Left lung (tissue), 10 donors: ENCODE results near the gene ARL4A. TPM values are rescaled to one million over a fixed set of nuclear protein-coding genes. Genes with fewer than 3 reads are reported as not detected.
"Not testable (repeated sequence)": the region's sequence is repeated elsewhere in the genome, so short reads cannot be mapped to it uniquely, and the experiment has no call there.

Experiments used
- ATAC-seq: fragments of 200-7000 bp; cut with Tn5 transposase; one replicate; pipeline ENCODE4 v1.9.1; 2020; ENCODE audit warnings: moderate library complexity
- DNase-seq, 4 donors: peaks; one replicate each; pipeline ENCODE4 v3.0.0-alpha.2; 2013 to 2020
- H3K27ac ChIP-seq, 2 donors: fragments of 200-600 bp; sonication (generic) in 1 of 2; one replicate each; pipeline versions ENCODE4 v1.5.0 to v1.8.0; 2020 to 2021
- H3K27me3 ChIP-seq, 2 donors: fragments of 200-600 bp; sonication (generic) in 1 of 2; one replicate each; pipeline versions ENCODE4 v1.5.0 to v1.8.0; 2020 to 2021
- H3K36me3 ChIP-seq, 2 donors: fragments of 200-600 bp; sonication (generic) in 1 of 2; one replicate each; pipeline versions ENCODE4 v1.5.0 to v1.8.0; 2020 to 2021
- H3K4me1 ChIP-seq, 2 donors: fragments of 200-600 bp; one replicate each; pipeline ENCODE4 v1.8.0; 2021
- H3K4me3 ChIP-seq, 2 donors: fragments of 200-600 bp; sonication (generic) in 1 of 2; one replicate each; pipeline versions ENCODE4 v1.5.0 to v1.8.0; 2020 to 2021; ENCODE audit warnings: mild to moderate bottlenecking in 1 of 2
- H3K9me3 ChIP-seq, 2 donors: fragments of 200-600 bp; sonication (generic) in 1 of 2; one replicate each; pipeline versions ENCODE4 v1.5.0 to v1.8.0; 2020 to 2021
- CTCF ChIP-seq, 2 donors: fragments of 200-600 bp; sonication (generic) in 1 of 2; IDR thresholded peaks; one replicate each; pipeline versions ENCODE4 v1.5.0 to v1.8.0; 2021; ENCODE audit warnings: antibody characterized with exemption in 2 of 2
- intact Hi-C, 2 donors: fragments of 100-400 bp; cut with DNase I; formaldehyde crosslinking; loops; one replicate each; pipeline versions ENCODE4 v1.11.2 to v1.14.2; 2022
- polyA plus RNA-seq, 6 donors: library from polyadenylated mRNA; unstranded; fragments of 120-200 nt; gene quantifications; one replicate each; pipeline ENCODE4 v1.2.1, GENCODE V29; 2013; ENCODE audit not compliant: insufficient read length in 6 of 6
- total RNA-seq, 2 donors: library from RNA; stranded (reverse); fragmentation: NEBNext Ultra II Directional; extraction: Animal tissue kit (Norgen Biotek cat#: 25700); gene quantifications; one replicate each; pipeline ENCODE4 v1.2.1, GENCODE V29; 2021
- donor health status: DM: no; HTN: yes; CAD: no.
- donor health status: DM: no; HTN: no; CAD: no.

ARL4A gene
- total and polyA plus RNA-seq, 8 donors, result 18.4 to 36.8 (median 27.4) TPM

- H3K27me3 ChIP-seq, result no peaks in the 10 kb centered on the region
- DNase-seq (no peak), ATAC-seq (no peak)
- H3K9me3 ChIP-seq, result no peaks in the 10 kb centered on the region
- intact Hi-C loops, result no loop called here
- no peak overlapping the region for H3K27ac ChIP-seq
- peaks cover 0 to 5% of the 10 kb centered on the region in 2 donors for H3K4me1 ChIP-seq
- H3K4me3 ChIP-seq, result no peak overlapping the region
- TF ChIP-seq CTCF (IDR thresholded peaks at IDR 0.05), result no peak
- H3K36me3 ChIP-seq, result no peaks in the 10 kb centered on the region
Measured at GRCh38 chr7:12640299-12641096, 46.9 kb upstream of the ARL4A start.

- Histone ChIP-seq H3K27me3 (no peaks in the 10 kb centered on the region), H3K4me3 (no peak overlapping the region)
- no peak for TF ChIP-seq CTCF (IDR thresholded peaks at IDR 0.05)
Measured at GRCh38 chr7:12641196-12641595, 46.2 kb upstream of the ARL4A start.

GRCh38 chr7:12642508-12642907 is 44.9 kb upstream of the ARL4A start:
- TF ChIP-seq CTCF (IDR thresholded peaks at IDR 0.05), result no peak
- Histone ChIP-seq H3K36me3 (no peaks in the 10 kb centered on the region), H3K4me1 (peaks cover 0 to 5% of the 10 kb centered on the region in 2 donors), H3K4me3 (no peak overlapping the region), H3K27ac (no peak overlapping the region), H3K27me3 (no peaks in the 10 kb centered on the region), H3K9me3 (no peaks in the 10 kb centered on the region)
- DNase-seq (no peak), ATAC-seq (no peak)
- intact Hi-C loops, result no loop called here

More at GRCh38 chr7:12641196-12641595, 46.2 kb upstream of the ARL4A start:
- no peaks in the 10 kb centered on the region for H3K9me3 ChIP-seq
- peaks cover 0 to 5% of the 10 kb centered on the region in 2 donors for H3K4me1 ChIP-seq
- ATAC-seq (no peak), DNase-seq (no peak)
- intact Hi-C loops, result no loop called here
- no peak overlapping the region for H3K27ac ChIP-seq
- no peaks in the 10 kb centered on the region for H3K36me3 ChIP-seq

- Histone ChIP-seq H3K4me3 (no peak overlapping the region), H3K9me3 (no peaks in the 10 kb centered on the region), H3K27me3 (no peaks in the 10 kb centered on the region), H3K27ac (no peak overlapping the region), H3K36me3 (no peaks in the 10 kb centered on the region), H3K4me1 (peaks cover 0 to 1% of the 10 kb centered on the region in 2 donors)
- intact Hi-C loops, result no loop called here
- TF ChIP-seq CTCF (IDR thresholded peaks at IDR 0.05), result no peak
- ATAC-seq (no peak), DNase-seq (no peak)
Measured at GRCh38 chr7:12643001-12643643, 44.3 kb upstream of the ARL4A start.

GRCh38 chr7:12643644-12644043 is 43.8 kb upstream of the ARL4A start:
- ATAC-seq, result peak; percentile 49
- no peak for DNase-seq
- Histone ChIP-seq H3K4me3 (no peak overlapping the region), H3K9me3 (no peaks in the 10 kb centered on the region), H3K36me3 (no peaks in the 10 kb centered on the region), H3K27me3 (no peaks in the 10 kb centered on the region), H3K4me1 (no peaks in the 10 kb centered on the region), H3K27ac (no peak overlapping the region)
- intact Hi-C loops, result no loop called here
- TF ChIP-seq CTCF (IDR thresholded peaks at IDR 0.05), result no peak

- H3K4me1 ChIP-seq, H3K9me3 ChIP-seq, ATAC-seq, intact Hi-C loops, H3K27ac ChIP-seq, H3K4me3 ChIP-seq, H3K36me3 ChIP-seq, DNase-seq, H3K27me3 ChIP-seq: not testable (repeated sequence)
Measured at GRCh38 chr7:12645212-12645611, 42.2 kb upstream of the ARL4A start.
